Stimulated activated naive CD8-positive, alpha-beta T cell treated with anti-CD3 and anti-CD28 coated beads, Interleukin-15, Interleukin-2, amounts not matched to agents 100 U/mL and 50 U/mL, for 24 hours (primary cell): ENCODE measurements around the gene OBSL1.

ENCODE experiments used
- ATAC-seq: fragments of 150-1000 bp; cut with Tn5 transposase; one replicate; pipeline ENCODE4 v1.10.0; 2021
- DNase-seq: peaks from one replicate; pipeline ENCODE4 v3.0.0; 2021

Gene OBSL1

DNA sequence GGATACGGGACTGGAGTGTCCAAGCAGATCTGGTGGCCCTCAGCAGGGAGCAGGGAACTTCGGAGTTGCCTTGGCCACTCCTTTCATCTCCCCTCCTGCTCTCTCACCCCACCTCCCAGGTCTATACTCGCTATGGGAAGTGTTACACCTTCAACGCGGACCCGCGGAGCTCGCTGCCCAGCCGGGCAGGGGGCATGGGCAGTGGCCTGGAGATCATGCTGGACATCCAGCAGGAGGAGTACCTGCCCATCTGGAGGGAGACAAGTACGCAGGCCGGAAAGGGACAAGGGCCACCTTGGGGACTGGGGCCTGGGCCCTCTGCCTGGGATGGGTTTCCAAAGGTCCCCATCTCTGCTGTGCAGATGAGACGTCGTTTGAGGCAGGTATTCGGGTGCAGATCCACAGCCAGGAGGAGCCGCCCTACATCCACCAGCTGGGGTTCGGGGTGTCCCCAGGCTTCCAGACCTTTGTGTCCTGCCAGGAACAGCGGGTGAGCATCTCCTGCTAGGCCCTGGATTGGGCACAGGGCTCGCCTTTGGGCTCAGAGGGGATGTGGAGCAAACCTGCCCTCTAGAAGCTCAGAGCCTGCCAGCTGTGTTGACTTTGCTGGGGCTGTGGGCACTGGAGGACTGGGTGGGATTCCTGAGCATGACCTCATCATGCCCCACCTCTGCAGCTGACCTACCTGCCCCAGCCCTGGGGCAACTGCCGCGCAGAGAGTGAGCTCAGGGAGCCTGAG is 39.5 kb downstream of the OBSL1 start:
- ATAC-seq (no peak), DNase-seq (no peak)

DNA sequence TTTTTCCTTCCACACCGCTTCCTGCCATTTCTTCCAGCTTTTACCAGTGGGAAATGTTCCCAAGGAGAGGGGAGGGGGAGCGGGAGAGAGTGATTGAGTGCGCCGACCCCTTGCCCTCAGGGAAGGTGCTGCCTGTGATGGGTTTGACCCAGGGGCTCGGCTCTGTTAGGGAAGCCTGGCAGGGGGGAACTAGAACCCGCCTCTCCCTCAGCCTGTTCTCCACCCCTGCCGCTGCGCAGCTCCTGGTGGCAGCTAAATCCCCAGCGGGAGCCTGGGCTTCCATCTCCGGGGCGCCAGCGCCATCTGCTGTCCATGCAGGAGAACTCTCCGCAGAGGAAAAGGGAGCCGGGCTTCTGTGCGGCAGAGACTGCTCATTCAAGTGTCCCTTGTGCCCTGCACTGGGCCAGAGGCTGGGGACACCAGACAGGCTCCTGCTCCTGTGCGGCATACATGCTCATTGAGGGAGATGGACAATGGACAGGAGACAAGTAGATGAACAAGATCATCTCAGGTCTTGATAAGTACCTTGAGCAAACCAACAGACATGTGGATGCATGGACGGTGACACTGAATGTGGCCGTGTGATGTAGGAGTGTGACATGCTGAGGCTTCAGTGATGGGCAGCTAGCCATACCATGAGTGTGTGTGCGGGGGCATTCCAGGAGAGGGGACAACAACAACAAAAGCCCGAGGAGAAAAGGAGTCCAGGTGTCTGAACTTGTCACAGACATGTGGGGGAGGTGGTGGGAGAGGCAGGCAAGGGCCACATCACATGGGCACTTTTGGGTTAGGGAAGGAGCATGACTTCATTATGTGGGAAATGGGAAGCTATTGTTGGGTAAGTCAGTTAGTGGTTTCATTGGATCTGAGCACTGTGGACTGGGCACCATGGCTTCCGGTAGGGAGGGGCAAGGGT is 41.0 kb downstream of the OBSL1 start:
- ATAC-seq (peak; percentile 87), DNase-seq (peak; percentile 91)

DNA sequence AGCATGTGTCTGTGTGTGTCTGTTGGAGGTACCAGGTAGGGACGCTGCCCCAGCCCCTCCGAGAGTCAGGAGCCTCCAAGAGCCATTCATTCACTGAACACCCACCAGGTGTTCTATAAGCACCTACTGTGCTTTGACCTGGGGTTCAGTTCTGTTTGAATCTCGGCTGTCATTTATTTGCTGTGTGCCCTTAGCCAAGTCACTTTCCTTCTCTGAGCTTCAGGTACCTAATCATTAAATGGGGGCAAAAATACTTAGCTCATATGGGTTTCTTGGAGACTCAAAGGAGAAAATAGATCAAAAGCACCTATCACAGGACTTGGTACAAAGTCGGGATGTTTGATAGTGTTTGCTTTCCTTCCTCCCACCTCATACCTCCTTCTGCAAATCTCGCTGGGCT is 43.9 kb downstream of the OBSL1 start:
- no peak for DNase-seq
- ATAC-seq = no peak

DNA sequence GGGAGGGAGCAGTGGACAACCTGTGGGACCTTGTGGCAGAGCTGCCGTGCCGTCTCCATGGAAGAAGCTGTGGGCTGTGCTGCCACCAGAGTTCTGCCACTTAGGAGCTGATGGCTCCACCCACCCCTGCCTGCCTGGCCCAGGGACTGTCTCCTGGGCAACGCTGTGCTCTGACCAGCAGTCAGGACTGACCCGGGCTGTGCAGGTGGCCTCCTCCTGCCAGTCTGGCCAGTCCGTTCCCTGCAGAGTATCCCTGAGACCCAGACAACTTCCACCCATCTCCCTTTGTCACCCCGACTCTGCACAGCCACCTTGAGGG is 44.3 kb downstream of the OBSL1 start:
- no peak for ATAC-seq
- no peak for DNase-seq

DNA sequence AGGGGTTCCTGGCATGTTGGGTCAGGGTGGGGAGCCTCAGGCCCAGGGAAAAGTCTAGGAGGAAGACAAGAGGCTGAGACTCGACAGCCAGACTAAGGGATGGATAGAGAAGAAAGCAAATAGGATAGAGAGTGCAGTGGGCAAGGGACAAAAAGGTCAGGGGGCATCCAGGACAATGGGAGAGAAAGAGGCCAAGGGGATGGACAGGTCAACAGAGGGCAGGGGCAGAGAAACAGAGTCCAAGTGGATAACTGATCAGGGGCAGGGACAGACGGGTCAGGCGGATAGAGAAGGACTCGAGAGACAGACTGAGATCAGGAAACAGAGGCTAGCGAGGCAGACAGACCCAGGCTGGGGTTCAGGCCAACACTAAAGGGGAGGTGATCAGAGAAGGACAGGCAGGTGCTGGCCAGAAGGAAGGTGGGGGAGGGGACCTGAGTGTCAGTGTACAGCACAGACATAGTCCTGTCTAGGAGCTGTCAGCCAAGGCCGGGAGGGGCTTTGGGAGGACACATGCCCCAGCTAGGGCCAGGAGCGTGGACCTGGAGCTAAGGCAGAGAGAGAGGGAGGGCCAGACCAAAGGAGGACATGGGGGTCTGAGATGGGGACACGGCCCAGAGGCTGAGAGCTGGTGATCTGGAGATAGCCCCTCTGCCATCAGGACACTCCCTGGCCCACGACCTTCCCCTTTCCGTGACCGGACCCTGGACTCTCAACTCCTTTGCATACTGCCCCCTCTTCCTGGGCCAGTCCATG is 44.8 kb downstream of the OBSL1 start:
- ATAC-seq (no peak), DNase-seq (no peak)

DNA sequence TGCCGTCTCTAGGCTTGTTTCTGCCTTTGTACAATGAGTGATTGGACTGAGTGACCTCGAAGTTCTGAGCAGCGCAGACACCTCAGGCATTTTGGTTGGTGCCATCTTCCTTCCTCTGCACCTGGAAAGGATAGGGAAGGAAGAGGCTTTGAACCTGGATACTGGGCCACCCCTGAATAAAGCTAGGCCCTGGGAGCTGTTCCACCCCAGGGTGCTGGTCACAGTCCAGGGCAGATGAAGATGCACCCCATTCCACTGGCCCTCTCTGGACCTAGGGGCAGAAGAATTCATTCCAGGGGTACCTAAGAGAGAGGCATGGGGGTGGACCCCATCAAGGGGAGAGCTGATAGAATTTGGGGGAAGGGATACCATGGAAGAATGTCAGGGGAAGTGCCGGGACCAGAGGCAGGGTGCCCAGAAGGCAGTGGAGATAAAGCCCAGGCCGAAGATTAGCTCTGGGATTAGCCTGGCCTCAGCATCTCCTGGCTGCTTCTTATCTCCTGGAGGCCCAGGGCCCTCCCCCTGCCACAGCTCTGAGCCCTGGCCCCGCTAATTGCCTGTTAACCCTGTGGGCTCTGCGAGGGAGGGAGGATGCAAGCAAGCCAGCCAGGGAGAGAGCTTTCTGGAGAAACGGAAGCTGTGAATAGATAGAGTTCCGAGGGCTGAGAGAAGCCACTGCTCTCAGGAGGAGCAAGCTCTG is 45.7 kb downstream of the OBSL1 start:
- DNase-seq (no peak), ATAC-seq (no peak)

DNA sequence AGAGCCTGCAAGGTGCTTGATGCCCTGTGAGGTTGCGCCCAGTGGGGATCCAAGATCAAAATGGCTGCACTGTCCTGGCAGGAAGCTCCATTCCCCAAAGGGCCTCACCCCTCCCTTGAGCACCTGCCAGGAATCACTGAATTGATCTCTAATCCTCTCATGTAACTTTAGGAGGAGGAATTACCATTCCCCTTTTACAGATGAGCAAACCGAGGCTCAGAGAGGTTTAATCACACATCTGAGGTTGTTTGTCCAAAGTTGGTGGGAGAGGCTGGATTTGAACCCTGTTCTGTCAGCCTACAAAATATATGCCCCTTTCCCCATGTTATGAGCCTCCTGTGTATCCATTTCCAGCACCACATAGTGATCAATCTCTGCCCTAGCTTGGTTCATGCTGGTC is 46.5 kb downstream of the OBSL1 start:
- DNase-seq = no peak
- no peak for ATAC-seq

DNA sequence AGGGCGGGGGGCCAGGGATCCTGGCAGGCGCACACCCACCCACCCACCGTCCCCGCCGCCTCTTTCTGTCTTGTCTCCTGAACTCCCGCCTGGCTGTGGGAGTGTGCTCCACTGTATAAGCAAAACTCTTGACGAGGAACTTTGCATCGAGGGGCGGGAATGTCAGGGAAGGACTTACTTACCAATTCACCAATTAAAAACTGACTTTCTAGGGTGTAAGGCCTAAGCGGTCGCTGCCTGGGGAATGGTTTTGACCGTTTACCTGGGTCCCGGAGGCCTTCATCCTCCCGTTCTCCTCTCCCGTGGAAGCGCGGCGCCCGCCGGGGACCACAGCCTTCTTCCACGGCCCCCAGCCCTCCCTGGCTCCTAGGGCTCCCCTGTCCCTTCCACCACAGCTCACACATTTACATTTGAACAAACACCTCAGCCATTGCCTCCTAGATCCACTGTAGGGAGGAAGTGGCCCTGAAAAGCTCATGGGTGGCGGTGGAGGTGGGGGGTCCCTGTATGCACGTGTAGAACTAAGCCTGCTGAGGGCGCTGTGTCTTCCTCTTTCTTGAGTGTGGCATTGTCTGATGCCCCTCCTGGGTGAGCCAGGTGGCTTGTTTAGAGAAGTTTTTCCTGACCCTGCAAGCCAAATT is 48.2 kb downstream of the OBSL1 start:
- ATAC-seq (no peak), DNase-seq (no peak)

DNA sequence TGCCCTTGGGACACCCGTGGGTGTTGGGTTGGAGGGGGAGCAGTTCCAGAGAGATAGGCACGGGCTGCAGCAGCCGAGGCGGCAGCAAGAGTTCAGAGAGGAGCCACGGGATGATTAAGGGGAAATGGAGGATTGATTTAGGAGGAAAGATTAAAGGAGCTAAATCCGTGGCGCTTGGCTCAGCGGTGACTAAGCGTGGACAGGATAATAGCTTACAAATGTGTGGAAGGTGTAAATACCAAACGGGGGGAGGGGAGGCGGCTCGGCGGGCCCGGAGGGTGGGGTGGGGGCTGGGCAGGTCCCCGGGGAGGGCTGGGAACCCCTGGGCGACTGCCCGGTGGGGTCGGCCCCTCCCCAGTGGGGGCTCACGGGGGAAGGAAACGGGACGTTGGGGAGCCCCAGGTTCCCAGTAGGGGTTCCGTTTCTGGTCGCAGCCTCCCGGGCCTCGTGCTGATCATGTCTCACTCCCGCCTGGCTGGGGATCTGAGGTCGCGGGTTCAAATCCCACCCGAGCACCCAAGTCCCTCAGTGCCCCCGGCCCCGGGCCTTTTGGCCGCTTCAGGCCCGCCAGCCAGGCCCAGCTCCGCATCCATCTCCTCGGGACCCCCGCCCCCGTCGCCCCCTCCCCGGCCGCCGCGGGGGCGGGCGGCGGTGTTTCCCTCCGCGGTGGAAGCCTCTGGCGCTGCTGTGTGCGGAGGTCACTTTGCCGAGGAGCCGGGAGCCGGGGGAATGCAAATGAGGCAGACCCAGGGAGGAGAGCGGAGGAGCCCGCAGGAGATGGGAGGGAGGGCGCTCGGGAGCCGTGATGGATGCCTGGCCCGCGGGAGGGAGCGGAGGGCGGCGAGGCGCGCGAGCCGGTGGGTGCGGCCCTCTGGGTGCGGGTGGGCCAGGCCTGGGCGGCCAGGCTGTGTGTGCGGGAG is 49.0 kb downstream of the OBSL1 start:
- no peak for ATAC-seq
- no peak for DNase-seq

DNA sequence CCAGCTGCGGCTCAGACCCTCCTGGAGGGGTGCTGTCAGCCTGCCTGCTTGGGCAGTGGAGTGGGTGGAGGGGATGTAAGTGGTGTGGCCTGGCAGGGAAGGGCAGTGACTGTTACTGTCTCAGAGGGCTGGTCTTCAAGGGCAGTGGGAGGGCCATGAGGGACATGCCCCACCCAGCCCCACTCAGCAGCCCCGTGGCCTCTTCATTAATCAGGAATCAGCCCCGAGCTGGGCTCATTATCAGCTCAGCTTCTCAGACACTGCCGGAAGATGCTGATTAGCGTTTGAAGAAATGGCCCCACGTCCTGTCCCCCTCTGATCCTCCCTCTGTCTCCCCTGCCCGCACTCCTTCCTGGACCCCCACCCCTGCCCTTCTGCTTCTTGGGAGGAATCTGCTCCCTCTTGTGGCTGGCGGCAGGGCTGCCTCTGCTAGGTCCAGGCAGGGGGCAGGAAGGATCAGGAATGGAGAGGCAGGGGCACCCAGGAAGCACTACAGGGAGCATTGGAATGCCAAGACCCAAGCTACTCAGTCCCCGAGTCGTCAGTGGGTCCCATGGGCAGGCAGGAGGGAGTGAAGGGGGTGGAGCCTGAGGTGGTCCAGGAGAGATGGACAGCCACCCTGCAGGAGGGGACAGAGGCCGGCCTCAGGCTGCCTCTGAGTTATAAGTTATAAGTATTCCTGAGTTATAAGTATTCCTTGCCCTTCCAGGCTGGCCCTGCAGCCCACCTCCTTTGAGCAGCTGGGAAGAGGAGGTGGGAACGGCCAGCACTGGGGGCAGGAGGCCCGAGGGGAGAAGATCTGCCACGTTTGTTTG is 50.1 kb downstream of the OBSL1 start:
- no peak for DNase-seq

DNA sequence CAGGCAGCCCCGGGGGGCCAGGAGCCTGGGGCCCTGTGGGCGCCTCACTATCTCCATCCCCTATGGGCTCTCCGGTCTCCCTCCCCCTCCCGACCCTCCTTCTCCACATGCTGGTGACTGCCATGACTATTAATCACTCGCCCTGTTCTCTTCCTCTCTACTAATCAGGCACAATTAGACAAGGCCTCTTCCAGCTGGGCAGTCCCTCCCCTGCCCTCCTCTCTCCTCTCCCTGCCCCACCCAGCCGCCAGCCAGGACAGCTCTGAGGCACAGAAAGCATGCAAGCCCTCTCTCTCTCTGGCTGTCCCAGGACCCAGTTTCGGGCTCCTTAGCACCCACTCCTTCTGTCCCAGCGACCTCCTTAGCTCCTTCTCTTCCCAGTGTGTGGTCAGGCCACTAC is 51.3 kb downstream of the OBSL1 start:
- DNase-seq (no peak), ATAC-seq (no peak)

More for the DNA sequence above, 50.1 kb downstream of the OBSL1 start:
- no peak for ATAC-seq

DNA sequence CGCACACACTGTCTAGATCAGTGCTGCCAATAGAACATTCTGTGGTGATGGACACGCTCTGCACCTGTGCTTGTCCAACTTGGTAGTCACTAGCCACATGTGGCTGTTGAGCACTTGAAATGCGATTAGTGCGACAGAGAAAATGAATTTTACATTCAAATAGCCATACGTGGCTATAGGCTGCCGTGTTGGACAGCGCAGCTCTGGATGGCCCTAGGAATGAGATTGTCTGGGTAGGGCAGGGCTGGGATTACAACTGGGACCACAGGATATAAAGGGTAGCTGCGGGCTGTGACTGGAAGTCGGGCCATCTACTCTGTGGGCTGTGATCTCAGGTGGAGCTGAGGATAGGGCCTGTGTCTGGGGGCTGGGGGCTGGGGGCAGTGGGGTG is 51.8 kb downstream of the OBSL1 start:
- no peak for DNase-seq
- no peak for ATAC-seq

DNA sequence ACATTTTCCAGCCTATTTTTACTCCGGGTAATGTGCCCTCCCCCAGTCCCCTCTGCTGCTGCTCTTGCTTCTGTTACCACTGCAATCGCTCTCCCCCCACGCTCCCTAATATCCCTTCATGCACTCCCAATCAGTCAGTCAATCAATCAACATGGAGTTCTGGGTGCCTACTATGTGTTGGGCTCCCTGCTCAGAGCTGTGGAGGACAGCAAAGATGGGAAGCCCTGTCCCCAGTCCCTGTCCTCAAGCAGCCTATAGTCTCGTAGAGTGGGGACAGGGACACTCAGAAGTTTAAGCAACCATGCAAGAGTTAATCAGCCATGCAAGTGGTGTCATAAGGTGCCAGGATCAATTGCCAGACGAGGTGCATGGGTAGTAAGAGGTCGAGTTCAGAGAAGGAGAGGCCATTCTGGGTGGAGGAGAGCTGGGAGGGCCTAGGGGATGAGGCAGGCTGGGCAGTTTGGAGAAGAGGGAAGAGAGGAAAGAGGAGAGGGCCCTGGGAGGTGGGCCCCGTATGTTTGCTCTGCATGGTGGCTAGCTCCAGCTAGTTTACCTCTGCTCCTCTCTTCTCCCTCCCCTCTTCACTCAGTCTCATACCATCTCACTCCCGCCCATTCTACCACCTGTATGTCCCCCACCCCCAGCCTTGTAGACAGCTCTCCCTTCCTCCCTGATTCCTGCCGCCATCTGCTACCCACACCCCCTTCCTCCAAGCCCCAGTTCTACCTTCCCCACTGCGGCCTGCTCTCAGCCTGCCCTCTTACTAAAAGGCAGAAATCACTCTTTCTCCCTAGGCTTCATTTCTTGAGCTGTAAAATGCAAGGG is 53.2 kb downstream of the OBSL1 start:
- ATAC-seq = no peak

DNA sequence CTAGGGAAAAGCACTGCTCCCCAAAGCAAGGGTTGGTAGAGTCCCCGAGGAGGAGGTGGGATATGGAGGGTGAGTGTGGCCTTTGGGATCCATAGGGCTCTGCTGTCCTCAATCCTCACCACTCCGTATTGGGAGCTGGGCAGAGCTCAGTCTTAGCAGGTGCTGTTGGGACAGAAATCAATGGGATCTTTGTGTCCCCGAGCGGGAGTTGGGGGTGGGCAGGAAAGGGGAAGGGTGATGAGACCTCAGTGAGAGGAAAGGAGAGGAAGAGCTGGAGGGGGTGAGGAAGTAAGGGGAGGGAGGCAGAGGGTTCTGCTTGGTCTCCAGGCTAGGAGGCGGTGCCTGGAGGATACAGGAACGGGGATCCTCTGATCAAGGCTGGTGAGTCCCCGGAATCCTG is 54.5 kb downstream of the OBSL1 start:
- DNase-seq (no peak), ATAC-seq (no peak)

More for the DNA sequence above, 53.2 kb downstream of the OBSL1 start:
- DNase-seq = no peak

DNA sequence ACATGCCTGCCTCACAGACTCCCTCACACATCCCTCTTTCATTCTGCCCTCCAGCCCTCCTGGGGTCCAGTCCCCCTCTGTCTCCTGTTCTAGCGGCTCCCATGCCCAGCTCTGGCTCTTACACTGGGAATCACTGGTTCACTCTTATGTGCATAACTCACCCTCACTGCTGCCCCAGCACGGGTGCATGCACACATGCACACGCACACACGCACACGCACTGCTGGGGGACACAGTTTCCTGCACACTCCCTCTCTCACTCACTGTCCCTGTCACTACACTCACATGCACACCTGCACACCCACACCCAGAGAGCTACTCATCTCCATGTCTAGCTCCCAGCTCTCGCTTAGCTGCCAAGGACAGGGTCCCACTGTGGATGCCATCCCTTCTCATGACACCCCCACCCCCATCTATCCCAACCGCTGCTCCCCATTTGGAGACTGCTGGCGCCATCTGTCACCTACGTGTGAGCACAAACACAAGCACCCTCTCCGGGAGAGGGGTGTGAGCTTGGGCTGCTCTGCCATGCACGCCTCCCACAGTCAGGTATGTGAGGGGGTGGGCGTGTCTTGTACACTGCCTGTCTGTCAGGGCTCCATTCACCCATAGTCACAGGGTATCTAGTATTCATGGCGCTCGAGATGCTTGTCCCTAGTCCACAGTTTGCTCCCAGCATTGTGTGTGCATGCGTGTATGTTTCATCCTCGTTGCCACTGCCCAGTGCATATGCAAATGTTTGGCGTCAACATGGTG is 55.3 kb downstream of the OBSL1 start:
- no peak for ATAC-seq

DNA sequence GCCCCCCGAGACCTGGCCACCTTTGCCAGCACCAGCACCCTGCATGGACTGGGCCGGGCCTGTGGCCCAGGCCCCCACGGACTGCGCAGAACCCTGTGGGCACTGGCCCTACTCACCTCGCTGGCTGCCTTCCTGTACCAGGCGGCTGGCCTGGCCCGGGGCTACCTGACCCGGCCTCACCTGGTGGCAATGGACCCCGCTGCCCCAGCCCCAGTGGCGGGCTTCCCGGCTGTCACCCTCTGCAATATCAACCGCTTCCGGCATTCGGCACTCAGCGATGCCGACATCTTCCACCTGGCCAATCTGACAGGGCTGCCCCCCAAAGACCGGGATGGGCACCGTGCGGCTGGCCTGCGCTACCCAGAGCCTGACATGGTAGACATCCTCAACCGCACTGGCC is 56.5 kb downstream of the OBSL1 start:
- no peak for DNase-seq
- no peak for ATAC-seq

More for the DNA sequence above, 55.3 kb downstream of the OBSL1 start:
- DNase-seq = no peak

DNA sequence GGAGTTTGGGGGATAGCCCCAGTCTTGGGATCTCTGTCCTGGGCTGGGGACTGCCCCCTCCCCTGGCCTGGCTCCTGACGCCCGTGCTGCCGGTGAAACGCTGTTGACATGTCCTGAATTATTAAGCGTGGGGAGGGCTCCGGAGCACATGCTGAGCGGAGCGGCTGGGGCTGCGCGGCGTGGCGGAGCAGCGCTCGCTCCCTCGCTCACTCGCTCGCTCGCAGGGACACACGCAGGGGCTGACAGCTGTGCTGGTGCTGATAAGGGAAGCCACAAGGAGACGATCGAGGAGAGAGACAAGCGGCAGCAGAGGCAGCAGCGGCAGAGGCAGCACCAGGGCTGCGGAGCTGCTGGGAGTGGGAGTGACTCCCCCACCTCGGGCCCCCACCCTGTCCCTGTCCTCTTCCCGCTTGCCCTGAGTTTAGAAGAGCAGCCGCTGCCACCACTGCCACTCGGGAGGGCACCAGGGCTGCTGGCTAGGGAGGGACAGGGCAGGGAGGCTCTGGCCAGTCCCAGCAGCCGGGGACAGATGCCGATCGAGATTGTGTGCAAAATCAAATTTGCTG is 57.1 kb downstream of the OBSL1 start, which contains the start of gene ASIC4:
TSS of gene ASIC4 (plus strand) at position 287 of the 566 bp plus-strand sequence. CDS start at position 530, 243 bp downstream.
- DNase-seq (no peak), ATAC-seq (no peak)

DNA sequence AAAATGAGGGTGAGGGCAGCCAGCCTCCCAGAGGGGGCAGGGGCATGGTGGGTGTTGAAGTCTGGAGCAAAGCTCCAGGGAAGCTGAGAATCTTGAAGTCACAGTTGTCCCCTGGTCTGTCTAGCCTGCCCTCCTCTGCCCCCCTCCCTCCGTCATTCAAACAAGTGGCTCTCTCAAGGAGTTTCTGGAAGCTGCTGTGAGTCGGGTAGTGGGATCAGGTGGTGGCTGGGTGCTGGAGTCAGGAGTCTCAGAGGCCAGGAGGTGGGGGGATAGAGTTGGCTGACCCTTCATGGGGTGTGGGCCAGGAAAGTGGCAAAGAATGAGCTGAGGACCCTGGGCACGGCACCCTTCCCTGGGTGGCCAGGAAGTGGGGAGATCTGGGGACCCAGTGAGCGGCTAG is 57.6 kb downstream of the OBSL1 start:
- no peak for ATAC-seq

More for the DNA sequence above, 57.6 kb downstream of the OBSL1 start:
- no peak for DNase-seq
